CD4-positive, alpha-beta T cell treated with Interleukin-21 for 1 hour (primary cell): ENCODE results near the gene ADAMTS12.

Experiments
- DNase-seq: peaks from one replicate; pipeline ENCODE4 v3.0.0-alpha.2; 2020

Gene ADAMTS12

DNA sequence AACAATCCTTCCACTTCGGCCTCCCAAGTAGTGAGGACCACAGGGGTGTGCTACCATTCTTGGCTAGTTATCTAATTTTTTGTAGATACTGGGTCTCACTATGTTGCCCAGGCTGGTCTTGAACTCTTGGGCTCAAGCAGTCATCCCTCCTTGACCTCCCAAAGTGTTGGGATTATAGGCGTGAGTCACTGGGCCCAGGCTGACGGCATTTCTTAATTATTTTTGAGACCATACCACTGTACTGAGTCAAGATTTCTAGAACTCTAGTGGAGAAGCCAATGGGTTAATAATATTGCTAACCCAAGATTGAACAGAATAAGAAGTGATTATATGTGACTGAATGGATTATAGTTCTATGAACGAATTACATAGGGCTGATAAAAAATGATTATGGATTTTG lies 384.4 kb downstream of the ADAMTS12 start:
- DNase-seq = no peak

DNA sequence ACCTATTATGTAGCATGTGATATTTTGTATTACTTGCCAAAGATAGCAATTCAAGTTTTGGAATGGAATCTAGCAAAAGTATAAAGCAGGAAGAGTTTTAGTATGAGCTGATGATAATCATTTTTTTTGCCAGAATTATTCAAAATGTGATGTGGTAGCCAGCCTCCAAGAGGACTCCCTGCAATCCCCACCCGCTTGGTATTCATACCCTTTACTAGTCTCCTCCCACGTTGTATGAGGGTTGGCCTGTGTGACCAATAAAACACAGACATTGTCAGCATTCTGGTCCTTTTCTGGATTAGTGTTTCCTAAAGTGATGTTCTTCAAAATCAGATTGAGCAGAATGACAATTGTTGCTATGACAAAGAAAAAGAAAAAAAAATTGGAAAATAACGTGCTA lies 387.2 kb downstream of the ADAMTS12 start:
- DNase-seq = no peak

DNA sequence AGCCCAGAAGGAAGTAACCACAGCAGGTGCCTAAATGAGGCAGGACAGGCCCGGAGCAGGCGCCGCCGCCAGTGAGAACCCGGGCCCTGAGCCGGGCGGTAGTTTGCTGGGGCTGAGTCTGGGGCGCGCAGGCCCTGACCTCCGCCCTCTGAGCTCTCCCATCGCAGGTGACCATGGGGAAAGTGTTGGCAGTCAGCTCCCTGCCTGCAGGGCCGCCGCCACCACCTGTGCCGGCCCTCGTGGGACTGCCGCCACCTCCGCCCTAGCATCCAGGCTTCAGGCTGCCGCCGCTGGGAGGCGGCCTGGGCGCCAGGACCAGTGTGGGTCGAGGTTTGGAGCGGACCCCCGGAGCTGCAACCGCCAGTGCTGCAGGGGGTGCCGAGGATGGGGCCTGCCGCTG lies 389.9 kb downstream of the ADAMTS12 start:
- no peak for DNase-seq

DNA sequence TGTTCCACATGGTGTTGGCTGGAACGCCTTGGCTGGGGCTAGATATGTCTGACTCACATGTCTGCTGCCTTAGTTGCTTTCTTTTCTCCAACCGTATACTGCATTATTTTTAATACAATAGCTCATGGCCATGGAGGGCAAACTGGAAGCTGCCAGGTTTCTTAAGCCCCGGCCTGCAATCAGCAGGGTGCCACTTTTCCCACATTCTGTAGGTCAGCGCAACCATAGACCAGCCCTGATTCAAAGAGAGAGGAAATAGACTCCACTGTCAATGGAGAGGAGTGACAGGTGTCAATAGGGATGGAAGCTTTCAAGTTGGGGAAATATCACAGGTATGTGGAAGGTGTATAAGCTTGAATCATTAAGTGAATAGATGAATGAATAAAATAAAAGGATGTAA lies 390.5 kb downstream of the ADAMTS12 start:
- no peak for DNase-seq

DNA sequence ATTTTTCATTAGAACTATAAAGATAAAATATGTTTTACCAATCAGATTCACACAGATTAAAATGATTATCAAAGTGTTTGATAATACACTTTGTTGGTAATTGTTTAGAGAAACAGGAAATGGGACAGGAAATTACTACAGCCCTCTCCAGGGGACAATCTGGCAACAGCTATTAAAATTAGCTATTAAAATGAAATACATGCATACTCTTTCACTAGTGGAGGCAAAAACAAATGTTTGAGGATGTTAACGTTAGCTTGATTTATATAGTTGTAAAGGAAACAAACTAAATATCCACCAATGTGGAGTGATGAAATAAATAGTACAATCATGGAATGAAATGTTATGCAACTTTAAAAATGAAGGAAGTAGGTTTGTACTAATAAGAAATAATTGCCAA lies 397.3 kb downstream of the ADAMTS12 start:
- DNase-seq = no peak

DNA sequence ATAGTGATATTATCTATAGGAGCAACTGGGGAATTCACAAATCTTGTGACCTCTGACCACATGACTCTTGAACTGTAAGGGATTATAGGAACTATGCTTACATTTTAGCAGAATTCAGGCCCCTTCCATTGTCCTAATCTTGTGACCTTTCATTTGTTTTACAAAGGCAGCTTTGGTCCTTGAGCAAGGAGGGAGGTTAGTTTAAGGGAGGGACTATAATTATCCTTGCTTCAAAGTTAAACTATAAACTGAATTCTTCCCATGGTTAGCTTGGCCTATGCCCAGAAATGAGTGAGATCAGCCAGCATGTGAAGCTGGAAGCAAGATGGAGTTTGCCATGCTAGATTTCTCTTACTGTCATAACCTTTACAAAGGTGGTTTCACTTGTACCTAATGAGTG lies 399.8 kb downstream of the ADAMTS12 start:
- no peak for DNase-seq

DNA sequence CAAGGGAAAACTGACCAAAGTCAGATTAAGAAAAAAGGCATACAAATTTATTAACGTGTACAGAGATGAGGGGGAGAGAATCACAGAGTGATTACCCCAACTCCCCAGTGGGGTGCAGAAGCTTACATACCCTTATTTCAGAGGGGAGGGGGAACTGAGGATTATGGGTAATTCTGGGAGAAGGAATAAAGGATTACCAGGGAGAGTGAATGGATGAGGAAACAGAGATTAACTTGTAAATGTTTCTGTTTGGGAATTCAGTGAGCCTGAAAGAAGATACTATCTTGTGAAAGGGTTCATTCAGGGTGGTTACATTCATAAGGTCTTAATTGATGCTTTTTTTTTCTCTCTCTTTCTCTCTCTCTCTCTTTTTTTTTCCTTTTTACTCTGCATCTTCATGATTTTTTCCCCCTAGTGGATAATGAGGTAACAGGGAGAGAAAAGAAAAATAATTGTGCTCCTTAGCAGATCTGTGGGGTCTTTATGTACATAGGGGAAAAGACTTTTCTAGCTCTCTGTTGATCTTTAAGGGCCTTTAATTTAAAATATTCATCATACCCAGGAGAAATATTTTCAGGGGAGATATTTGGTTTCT lies 401.6 kb downstream of the ADAMTS12 start:
- DNase-seq = no peak

DNA sequence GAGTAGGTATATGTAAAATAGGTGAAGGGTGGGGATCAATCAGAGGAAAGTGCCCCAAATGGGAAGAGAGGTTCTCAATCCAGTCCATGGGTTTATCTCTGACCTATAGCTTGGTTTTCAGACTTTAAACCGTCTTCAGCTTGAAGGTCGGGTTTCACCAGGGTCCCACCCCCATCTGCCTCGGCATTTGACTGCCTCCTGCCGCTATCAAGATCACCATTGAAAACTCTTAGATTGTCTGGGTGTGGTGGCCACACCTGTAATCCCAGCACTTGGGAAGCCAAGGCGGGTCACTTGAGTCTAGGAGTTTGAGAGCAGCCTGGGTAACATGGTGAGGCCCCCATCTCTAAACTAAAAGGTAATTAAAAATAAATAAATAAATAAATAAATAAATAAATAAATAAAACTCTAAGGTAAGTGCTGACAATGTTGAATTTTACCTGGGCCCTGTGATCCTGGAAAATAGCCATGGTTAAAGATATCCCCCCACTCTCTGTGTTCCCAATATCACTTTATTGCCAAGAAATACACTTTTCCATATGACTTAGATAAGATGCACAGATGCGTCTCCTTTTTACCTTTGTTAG lies 402.2 kb downstream of the ADAMTS12 start:
- no peak for DNase-seq

DNA sequence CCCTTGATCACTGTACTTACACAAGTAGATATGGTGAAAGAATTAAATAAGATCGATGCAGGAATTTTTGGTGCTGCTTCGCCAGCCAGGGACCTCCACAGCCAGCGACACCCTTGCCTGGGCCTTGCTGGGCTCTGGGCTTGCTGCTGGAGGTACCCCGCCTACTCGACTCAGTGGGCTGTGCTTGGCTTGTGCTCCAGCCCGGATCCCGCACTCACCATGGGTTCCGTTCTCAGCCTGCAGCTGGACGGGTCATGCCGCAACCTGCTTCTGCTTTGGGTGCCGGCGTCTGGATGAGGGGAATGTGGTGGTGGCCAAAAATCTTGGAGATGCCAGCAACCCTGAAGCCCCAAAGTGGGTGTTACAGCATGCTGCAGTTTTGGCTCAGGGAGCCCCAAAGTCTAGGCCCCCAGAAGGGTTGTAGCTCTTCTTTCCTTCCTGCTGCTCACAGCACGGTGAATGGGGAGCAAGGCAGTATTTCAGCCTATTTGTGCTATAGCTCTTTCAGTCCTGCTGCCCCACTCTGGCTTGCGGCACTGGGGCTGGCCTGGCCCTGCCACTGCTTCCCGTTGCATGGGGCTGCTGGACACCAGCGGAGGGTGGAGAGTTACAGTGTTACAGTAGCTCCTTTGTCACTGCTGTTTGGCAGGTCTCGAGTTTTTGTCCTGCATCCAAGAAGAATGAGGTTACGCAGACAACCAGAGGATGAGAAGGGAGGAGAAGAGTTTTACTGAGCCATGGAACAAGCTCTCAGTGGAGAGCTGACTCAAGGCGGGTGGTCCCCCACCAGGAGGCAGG lies 403.0 kb downstream of the ADAMTS12 start:
- DNase-seq = no peak

DNA sequence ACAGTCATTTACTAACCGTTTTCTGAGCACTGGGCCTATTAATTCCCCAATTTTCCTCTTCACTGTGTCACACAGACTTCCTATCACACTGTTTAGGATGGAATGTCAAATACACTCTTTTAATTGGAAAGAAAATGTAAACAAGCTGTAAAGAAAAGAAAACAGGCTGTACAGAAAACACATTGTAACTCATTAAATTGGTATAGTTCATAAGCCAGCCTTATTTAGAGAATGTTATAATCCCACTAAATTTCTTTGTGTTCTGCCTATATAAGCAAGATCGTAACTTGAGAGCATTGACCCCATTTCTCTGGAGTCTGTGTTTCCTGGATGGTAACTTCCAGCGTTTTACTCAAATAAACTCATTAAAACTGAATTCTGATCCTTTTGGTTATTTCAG lies 404.6 kb downstream of the ADAMTS12 start:
- no peak for DNase-seq

DNA sequence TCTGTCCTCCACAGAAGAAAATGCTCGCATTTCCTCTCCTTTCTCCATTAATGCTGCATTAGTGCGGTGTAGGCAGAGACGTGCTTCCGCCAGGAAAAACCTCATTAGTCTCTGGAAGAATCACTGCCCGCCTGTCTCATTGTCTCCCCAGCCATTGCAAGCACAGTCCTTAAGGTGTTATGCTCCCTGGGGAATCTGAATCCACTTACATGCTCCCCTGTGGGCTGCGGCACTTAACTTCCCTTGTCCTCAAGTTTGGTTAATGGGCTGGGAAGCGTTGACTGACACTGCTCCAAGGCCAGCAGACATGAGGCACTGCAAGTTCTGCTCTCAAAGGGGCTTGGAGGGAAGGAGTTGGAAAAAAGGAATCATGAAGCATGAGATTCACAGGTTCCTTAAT lies 409.5 kb downstream of the ADAMTS12 start:
- no peak for DNase-seq

DNA sequence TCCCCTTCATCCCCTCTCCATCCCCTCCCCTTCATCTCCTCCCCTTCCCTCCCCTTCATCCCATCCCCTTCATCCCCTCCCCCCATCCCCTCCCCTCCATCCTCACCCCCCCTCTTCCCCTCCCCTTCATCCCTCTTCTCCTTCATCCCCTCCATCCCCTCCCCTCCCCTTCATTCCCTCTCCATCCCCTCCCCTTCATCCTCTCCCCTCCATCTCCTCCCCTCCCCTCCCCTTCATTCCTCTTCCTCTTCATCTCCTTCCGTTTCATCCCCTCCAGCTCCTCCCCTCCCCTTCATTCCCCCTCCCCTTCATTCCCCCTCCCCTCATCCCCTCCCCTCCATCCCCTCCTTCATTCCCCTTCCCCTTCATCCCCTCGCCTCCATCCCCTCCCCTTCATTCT lies 410.9 kb downstream of the ADAMTS12 start:
- DNase-seq = no peak

DNA sequence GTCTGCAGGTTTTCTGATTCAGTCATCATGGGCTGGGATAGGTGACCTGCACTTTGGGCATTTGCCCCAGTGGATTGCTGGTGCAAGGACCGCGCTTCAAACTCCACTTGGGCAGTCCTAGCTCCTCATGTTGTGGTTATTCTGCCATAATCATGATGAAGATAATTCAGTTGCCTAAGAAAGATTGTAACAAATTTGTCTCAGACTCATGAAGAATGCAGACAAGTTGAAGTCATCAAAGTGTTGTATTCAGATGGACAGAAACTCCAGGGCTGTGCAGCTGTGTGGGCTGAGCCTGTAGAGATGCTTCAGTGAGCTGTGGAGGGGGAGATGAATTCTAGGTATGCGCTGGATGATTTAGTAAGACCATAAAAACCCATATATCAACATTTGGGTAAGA lies 412.5 kb downstream of the ADAMTS12 start:
- no peak for DNase-seq

DNA sequence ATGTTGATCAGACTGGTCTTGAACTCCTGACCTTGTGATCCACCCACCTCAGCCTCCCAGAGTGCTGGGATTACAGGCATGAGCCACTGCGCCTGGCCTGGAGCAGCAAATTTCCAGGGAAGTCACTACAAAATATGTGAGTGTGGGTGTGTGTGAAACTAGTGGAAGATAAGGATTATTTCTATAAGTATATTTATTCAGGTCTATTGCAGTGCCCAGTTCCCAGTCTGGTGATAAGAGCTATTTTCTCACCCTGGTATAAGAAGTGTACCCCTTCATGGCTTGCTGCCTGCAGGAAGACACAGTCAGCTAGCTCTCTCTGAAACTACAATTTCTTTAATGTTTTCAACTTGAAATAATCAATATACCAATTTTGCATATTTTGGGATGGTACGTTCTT lies 414.0 kb downstream of the ADAMTS12 start:
- DNase-seq = no peak

DNA sequence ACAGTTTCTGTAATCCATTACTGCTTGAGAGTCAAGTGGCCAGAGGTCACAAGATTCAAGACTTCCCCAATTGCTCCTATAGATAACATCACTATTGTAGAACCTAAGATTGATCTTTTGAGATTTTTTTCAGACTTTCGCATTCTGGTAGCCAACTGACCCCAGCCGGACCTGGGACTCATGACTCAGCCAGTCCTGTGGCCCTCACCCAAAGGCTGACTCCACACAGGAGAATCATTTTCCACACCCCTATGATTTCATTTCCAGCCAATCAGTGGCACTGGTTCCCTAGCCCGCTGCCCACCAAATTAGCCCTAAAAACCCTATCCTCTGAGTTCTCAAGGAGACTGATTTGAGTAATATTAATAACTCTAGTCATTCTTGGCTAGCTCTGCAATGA lies 414.8 kb downstream of the ADAMTS12 start:
- no peak for DNase-seq

DNA sequence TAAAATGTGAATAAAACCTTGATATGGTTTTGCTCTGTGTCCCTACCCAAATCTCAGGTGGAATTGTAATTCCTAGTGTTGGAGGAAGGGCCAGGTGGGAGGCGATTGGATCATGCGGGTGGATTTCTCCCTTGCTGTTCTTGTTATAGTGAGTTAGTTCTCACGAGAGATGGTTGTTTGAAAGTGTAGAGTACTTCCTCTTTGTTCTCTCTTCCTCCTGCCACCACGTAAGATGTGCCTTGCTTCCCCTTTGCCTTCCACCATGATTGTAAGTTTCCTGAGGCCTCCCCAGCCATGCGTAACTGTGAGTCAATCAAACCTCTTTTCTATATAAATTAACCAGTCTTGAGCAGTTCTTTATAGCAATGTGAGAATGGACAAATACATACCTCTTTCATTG lies 416.1 kb downstream of the ADAMTS12 start:
- DNase-seq = no peak

DNA sequence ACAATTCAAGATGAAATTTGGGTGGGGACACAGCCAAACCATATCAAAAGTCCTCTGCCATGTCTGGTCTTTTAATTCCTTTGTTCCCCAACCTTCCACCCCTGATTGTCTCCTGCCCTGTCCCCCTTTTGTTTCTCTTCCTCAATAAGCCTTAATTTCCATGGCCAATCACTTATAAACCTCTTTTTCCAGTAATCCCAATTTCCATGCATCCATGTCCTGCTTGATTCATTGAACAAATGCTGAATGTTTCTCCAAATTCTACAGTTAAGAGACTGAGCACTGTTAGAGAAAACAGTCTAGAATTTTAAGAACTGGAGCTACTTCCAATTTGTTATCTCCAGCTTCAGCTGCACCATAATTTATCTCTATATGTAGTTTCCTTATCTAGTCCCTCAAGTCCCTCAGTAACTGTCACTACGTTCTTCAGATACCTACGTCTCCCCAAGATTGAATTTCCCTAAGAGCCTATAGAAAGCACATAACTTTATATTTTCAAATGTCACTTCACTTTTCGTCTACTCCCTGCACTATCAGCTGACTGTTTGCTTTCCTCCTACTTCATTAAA lies 416.8 kb downstream of the ADAMTS12 start:
- no peak for DNase-seq

DNA sequence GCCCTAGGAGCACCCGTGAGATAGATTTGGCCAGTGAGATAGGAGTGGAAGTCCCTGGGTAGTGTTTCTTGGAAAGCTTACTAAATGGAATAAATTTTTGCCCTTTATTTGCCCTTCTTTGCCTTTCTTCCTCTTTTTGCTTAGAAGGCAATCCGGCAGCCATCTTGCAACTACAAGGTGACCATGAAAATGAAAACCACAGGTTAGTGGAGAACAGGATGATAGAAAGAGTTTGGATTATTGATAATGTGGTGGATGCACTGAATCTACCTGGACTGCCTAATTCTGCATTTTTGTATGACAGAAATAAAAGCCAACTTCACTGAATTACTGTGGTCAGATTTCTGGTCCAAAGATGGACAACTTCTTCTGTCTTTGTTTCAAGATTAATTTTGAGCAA lies 417.8 kb downstream of the ADAMTS12 start:
- DNase-seq = no peak
